Activated CD8-positive, alpha-beta memory T cell treated with anti-CD3 and anti-CD28 coated beads for 24 hours (primary cell): Measurements from ENCODE around the gene NAA25.

Experiments
- DNase-seq: peaks from one replicate; pipeline ENCODE4 v3.0.0-alpha.2; 2020

Gene NAA25

GRCh38 chr12:112108202-112109079, at the start of gene NAA25:
NAA25 (minus strand) TSS chr12:112108783; CDS start chr12:112108773, 10 bp downstream.
- DNase-seq, result peak; percentile 96

GRCh38 chr12:112153893-112154219, 45.3 kb upstream of the NAA25 start:
- DNase-seq, result peak; percentile 30

- DNase-seq, result no peak
Measured at GRCh38 chr12:112153181-112153892, 44.8 kb upstream of the NAA25 start.

GRCh38 chr12:112151766-112152541, 43.4 kb upstream of the NAA25 start:
- peak; percentile 46 for DNase-seq

DNA sequence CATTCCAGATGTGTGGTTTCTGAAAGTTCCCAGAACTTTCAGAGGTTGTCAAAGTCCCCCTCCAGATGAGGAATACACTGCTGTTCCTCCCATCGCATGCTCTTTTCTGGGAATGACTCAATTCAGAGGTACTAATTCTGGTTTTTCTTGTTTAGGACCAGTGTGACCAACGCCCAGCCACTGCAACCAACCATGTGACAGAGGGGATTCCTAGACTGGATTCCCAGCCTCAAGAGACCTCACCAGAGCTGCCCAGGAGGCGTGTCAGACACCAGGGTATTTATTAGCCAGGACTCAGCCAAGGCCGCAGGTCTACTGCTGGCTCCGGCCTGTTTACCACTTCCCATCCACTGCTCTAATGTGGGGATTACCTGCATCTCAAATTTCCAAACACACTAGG, 41.0 kb upstream of the NAA25 start:
- peak; percentile 37 for DNase-seq

DNA sequence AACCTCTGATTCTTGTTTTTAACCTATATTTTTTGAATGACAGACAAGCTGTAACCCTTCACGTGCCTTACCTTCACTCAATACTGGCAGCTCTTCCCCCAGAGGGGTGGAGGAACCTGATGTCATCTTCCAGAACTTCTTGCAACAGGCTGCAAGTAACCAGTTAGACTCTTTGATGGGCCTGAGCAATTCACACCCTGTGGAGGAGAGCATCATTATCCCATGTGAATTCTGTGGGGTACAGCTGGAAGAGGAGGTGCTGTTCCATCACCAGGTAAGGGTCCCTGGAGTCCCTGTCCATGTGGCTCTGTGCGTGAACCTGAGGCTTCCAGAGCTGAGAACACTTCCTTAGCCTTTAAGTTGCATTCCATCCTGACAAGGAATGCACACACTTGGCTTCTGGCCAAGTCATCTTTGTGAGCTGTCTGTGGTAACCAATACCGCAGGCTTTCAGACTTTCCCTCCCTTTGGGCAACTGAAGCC, 39.5 kb upstream of the NAA25 start:
- DNase-seq, result peak; percentile 30

DNA sequence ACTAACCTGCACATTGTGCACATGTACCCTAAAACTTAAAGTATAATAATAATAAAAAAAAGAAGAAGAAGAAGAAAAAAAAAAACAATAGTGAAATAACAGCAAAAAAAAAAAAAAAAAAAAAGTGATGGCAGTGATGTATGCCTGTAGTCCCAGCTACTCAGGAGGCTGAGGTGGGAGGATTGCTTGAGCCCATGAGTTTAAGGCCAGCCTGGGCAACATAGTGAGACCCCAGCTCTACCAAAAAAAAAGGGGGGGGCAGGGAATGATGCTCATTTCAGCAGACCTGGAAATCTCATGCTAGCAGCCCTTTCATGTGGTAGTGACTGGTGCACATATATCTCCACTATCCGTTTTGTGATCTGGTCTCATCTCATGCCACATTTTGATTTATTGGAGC, 37.5 kb upstream of the NAA25 start:
- DNase-seq, result no peak

- DNase-seq, result no peak
Measured at GRCh38 chr12:112140728-112141127, 32.1 kb upstream of the NAA25 start.

- DNase-seq, result no peak
Measured at GRCh38 chr12:112134731-112135130, 26.1 kb upstream of the NAA25 start.

GRCh38 chr12:112133418-112133817, 24.8 kb upstream of the NAA25 start:
- DNase-seq, result no peak

DNA sequence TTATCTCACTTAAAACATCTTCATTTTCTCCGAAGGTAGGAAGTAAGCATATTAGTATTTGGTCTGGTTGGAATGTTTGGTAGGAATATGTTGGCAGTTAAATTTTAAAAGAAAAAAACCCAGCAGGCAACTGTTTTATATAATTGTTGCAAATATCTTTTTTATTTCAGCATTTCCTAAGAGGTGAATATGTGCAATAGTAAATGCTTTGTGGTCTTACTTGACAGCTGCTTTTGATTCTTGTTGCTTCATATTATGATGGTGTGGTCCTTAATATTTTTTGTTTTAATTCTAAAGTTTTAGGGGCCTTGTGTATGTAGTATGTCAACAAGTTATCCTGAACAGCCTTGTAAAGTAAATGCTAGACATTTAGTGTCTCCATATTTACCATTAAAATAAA, 23.1 kb upstream of the NAA25 start:
- DNase-seq, result no peak

DNA sequence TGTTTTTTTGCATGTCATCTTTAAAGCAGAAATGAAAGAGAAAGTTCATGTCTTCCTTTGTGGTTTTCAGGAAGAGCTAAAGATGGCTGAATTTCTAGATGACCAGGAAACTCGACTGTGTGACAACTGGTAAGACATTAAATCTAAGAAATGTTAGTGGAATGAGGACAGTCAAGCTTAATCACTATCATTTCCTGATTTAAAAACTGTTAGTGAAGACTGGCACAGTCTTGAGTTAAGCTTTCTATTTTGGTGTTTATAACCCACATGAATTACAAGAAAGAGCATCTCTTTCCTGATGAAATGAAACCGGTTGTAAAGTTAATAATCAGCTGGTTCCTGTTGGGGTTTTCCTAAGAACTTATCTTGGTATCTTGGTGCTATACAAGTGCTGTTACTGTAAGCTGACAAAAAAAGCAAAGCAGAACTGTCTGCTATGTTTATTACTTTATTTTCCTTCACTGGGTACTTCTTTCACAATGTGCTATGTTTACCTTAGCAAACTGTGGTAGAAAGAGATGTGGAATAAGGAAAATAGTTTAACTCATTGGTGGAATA, 21.9 kb upstream of the NAA25 start:
- DNase-seq, result no peak

DNA sequence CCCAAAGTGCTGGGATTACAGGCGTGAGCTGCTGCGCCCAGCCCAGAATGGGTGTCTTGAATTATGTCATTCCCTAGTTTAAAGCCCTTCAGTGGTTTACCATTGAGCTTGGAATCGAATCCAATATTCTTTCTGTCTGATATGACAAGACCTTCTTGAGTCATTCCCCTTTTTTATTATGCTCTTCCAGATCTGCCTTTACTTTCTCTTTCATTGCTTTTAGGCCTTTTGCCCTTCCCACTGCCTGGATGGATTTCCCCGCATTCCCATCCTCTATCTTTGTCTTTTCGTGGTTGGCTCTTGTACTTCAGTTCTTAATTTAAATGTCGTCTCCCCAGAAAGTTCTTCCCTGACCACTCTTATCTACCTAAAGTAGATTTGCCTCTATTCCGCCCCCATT, 18.3 kb upstream of the NAA25 start:
- no peak for DNase-seq

GRCh38 chr12:112126000-112126438, 17.4 kb upstream of the NAA25 start:
- DNase-seq, result peak; percentile 60

DNA sequence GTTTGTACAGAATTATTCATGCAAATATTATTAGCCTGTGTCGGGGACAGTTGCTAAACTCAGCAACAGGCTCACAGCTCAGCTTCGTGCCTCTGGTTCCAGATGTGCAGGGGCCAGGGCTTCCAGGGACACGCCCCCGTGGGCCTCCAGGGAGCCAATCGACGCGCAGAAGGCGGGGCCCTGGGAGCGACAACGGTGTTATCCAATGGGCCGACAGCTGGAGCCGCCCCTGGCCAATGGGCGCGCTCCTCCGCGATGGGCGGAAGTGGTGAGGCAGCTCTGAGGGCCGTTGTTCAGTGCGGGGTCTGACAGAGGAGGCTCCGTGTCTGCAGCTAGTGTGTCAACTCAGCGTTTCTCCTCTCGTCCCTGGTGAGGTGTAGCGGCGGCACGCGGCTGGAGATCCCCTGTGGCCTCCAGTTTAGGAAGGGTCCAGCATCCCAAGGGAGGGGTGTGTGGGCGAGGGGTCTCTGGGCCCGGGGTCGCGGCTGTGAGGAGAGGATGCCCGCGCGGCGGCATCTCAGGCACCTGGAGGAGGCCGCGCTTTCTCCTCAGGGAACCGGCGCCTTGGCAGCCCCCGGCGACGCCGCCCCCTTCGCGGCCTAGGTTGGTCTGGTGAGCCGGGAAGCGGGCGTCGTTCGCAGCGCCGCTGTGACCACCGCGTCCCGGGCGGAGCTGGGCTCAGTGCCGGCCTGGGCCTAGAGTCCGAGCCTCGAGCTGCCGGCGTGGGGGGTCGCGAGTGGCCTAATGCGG, 16.8 kb upstream of the NAA25 start, which contains the start of gene TRAFD1:
Gene TRAFD1 (plus strand): TSS at position 311 of the 750 bp plus-strand sequence. CDS start 4,963 bp downstream, outside the sequence.
- DNase-seq, result peak; percentile 99

DNA sequence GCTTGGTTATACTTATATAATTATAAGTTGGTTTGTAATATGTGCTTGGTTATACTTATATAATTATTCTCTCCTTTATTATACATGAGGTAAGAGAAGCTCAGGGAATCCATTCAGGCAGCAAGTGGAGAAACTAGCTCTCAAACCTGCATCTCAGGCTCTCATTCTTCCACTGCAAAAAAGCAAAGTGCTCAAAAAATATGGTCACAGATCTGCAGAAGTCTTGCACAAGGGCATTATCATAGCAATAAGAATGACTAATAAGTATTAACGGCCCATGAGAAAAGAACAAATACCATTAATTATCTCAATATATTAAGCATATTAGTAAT, 16.3 kb upstream of the NAA25 start:
- no peak for DNase-seq

DNA sequence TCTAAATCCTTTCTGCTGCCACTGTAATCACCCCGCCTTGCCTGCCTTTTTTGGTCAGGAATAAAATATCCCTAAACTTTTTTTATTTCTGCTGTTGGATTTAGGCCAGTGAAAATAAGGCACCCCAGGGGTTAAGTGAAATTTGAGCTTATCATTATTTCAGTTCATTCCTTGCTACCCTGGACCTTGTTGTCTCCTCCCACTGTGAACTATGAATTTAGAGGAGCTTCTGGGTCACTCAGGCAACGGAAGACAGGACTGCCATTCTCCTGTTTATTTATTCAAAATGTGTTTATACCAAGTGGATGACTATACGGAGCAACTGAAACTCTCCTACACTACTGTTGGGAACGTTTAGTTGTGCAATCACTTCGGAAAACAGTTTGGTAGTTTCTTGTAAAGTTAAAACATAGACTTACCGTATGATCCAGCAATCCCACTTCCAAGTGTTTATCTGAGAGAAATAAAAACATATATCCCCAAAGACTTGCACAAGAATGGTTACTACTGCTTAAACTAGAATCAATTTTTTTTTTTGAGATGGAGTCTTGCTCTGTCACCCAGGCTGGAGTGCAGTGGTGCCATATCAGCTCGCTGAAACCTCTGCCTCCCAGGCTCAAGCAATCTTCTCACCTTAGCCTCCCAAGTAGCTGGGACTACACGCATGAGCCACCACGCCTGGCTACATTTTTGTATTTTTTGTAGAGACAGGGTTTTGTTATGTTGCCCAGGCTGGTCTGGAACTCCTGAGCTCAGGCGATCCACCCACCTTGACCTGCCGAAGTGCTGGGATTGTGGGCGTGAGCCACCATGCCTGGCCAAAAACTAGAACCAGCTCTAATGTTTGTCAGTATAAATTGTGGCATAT, 14.5 kb upstream of the NAA25 start:
- no peak for DNase-seq

GRCh38 chr12:112121780-112122565, 13.4 kb upstream of the NAA25 start:
- DNase-seq, result no peak

DNA sequence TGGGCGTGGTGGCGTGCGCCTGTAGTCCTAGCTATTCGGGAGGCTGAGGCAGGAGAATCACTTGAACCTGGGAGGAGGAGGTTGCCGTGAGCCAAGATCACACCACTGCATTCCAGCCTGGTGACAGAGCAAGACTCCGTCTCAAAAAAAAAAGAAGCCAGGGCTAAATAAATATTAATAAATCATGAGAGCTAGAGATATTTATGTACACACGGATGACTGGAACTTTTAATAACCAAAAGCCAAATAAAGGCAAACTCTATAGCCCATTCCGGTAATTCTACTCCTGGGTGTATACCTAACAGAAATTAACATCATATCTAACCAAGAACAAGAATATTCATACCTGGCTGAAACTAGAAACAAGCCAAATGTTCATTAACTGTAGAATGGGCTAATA, 9.1 kb upstream of the NAA25 start:
- no peak for DNase-seq
